ENCODE data around the gene UTS2R.
"Not testable (repeated sequence)": the region's sequence is repeated elsewhere in the genome, so short reads cannot be mapped to it uniquely, and the experiment has no call there.

The UTS2R gene

GRCh38 chr17:82334204-82334621, 37.4 kb upstream of the UTS2R start:
- DNase-seq (ENCODE audit: low read depth) = no peak

- no peak for DNase-seq (ENCODE audit: low read depth)
Measured at GRCh38 chr17:82334622-82335394, 36.8 kb upstream of the UTS2R start.

- no peak for DNase-seq (ENCODE audit: low read depth)
Measured at GRCh38 chr17:82338858-82339633, 32.5 kb upstream of the UTS2R start.

- no peak for DNase-seq (ENCODE audit: low read depth)
Measured at GRCh38 chr17:82339634-82340580, 31.7 kb upstream of the UTS2R start.

GRCh38 chr17:82342361-82343079, 29.0 kb upstream of the UTS2R start:
- no peak for DNase-seq (ENCODE audit: low read depth)

- no peak for DNase-seq (ENCODE audit: low read depth)
Measured at GRCh38 chr17:82343560-82343959, 28.0 kb upstream of the UTS2R start.

GRCh38 chr17:82344175-82344907, 27.2 kb upstream of the UTS2R start:
- no peak for DNase-seq (ENCODE audit: low read depth)

GRCh38 chr17:82345151-82345976, 26.2 kb upstream of the UTS2R start:
- DNase-seq (ENCODE audit: low read depth) = no peak

GRCh38 chr17:82346342-82347300, 24.9 kb upstream of the UTS2R start:
- no peak for DNase-seq (ENCODE audit: low read depth)

GRCh38 chr17:82347994-82348393, 23.6 kb upstream of the UTS2R start:
- not testable (repeated sequence) for DNase-seq (ENCODE audit: low read depth)

- no peak for DNase-seq (ENCODE audit: low read depth)
Measured at GRCh38 chr17:82348434-82348833, 23.1 kb upstream of the UTS2R start.

GRCh38 chr17:82348866-82349265, 22.7 kb upstream of the UTS2R start:
- no peak for DNase-seq (ENCODE audit: low read depth)

GRCh38 chr17:82349287-82349701, 22.3 kb upstream of the UTS2R start:
- no peak for DNase-seq (ENCODE audit: low read depth)

- DNase-seq (ENCODE audit: low read depth) = peak; percentile 53
Measured at GRCh38 chr17:82350182-82351030, 21.2 kb upstream of the UTS2R start.

GRCh38 chr17:82351254-82351712, 20.3 kb upstream of the UTS2R start:
- DNase-seq (ENCODE audit: low read depth) = no peak

- DNase-seq (ENCODE audit: low read depth) = peak; percentile 72
Measured at GRCh38 chr17:82351713-82352488, 19.7 kb upstream of the UTS2R start.

- no peak for DNase-seq (ENCODE audit: low read depth)
Measured at GRCh38 chr17:82353484-82353883, 18.1 kb upstream of the UTS2R start.

Data from activated T-cell treated with anti-CD3 and anti-CD28 coated beads for 48 hours (primary cell).